A549 (cell line): ENCODE results near the gene PEF1.

Experiments used
- CTCF ChIP-seq: fragments of >200 bp; sonication (Bioruptor Twin); formaldehyde crosslinking; IDR thresholded peaks from 3 replicates; pipeline ENCODE4 v1.5.1; 2016
- EP300 ChIP-seq, 2 experiments: fragments of >200 bp; sonication (Bioruptor Twin); formaldehyde crosslinking; IDR thresholded peaks; 2 replicates in 1 of 2; 3 replicates in 1 of 2; pipeline ENCODE4 v1.6.1; 2016 to 2017
- RAD21 ChIP-seq, 2 experiments: fragments of >200 bp in 1 of 2; sonication (Bioruptor Twin) in 1 of 2; formaldehyde crosslinking in 1 of 2; IDR thresholded peaks in 1 of 2; conservative IDR thresholded peaks in 1 of 2; 2 replicates in 1 of 2; 3 replicates in 1 of 2; pipeline ENCODE4 v1.6.1; 2012 to 2018; ENCODE audit warnings: inconsistent platforms in 1 of 2

- TF ChIP-seq EP300 (IDR thresholded peaks at IDR 0.05): no peak
- no peak for TF ChIP-seq CTCF
- no peak for TF ChIP-seq RAD21 (conservative IDR thresholded peaks at IDR 0.05 in 1 of 2, IDR thresholded peaks at IDR 0.05 in 1 of 2)
Observed at GRCh38 chr1:31667065-31667785, 22.5 kb upstream of the PEF1 start.
